ENCODE measurements around the gene DHX40.

DNA sequence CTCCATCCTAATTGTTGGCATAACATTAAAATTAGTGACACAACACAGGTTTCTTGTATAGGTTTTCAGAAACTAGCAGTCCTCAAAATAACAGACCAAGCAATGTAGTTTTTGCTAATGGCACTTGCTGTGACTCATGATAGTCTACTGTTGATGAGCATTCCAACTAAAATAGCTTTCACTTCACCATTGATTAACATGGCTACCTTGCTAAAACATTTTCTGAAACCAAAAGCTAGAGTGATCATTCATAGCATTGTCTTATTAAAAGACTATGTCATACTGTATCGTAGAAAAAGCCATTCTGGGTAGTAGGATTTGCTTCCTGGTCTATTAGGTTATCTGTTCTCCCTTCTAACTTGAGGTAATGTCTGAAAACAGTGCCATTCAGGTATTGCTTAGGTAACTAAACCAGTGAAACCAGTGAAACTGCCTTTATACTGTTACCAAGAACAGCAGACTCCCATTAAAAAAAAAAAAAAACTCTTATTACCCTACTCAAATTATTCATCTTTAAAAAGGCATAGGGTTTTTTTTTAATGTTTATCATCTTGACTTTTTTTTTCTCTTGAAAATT lies 51.8 kb downstream of the DHX40 start:
- TF ChIP-seq, protein P1, sequence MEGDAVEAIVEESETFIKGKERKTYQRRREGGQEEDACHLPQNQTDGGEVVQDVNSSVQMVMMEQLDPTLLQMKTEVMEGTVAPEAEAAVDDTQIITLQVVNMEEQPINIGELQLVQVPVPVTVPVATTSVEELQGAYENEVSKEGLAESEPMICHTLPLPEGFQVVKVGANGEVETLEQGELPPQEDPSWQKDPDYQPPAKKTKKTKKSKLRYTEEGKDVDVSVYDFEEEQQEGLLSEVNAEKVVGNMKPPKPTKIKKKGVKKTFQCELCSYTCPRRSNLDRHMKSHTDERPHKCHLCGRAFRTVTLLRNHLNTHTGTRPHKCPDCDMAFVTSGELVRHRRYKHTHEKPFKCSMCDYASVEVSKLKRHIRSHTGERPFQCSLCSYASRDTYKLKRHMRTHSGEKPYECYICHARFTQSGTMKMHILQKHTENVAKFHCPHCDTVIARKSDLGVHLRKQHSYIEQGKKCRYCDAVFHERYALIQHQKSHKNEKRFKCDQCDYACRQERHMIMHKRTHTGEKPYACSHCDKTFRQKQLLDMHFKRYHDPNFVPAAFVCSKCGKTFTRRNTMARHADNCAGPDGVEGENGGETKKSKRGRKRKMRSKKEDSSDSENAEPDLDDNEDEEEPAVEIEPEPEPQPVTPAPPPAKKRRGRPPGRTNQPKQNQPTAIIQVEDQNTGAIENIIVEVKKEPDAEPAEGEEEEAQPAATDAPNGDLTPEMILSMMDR (IDR thresholded peaks at IDR 0.05) = no peak
- no peak for TF ChIP-seq POLR2A (IDR thresholded peaks at IDR 0.05)
